ENCODE results near the gene USO1.

- no peak for TF ChIP-seq POLR2AphosphoS5 (IDR thresholded peaks at IDR 0.05; ENCODE audit: insufficient read depth, low read depth, low read length)
- TF ChIP-seq CTCF (IDR thresholded peaks at IDR 0.05; ENCODE audit: extremely low read depth in 1 of 2, insufficient read depth in 1 of 2, low read depth in 1 of 2, low read length in 2 of 2), result no peak
Observed at GRCh38 chr4:75675004-75675531, 49.3 kb upstream of the USO1 start.
